ENCODE data around the gene ATG4D. TPM values are rescaled to one million over a fixed set of nuclear protein-coding genes. Genes with fewer than 3 reads are reported as not detected.

ATG4D gene
- total RNA-seq, 2 experiments from 2014 or later, result 29.6 to 46.8 TPM

- Histone ChIP-seq H3K4me3 (ENCODE audit: low read depth, low read length, poor library complexity, severe bottlenecking) (peak overlapping the region; percentile 36), H3K9me3 (ENCODE audit: low read length) (no peaks in the 10 kb centered on the region), H2AFZ (ENCODE audit: low read length) (no peak overlapping the region), H3K4me2 (ENCODE audit: low read length) (peak overlapping the region; percentile 44; the same call in 1 of the 2 replicates), H3K4me1 (ENCODE audit: insufficient read depth, low read length, poor library complexity, severe bottlenecking) (peaks cover 58% of the 10 kb centered on the region), H3K27ac (ENCODE audit: low read depth, low read length, poor library complexity, severe bottlenecking) (peak overlapping the region; percentile 45), H3K36me3 (ENCODE audit: insufficient read depth, low read length) (peaks cover 14% of the 10 kb centered on the region; the same call in 1 of the 2 replicates), H3K79me2 (ENCODE audit: insufficient read depth, low read depth, low read length) (peaks cover 41% of the 10 kb centered on the region), H4K20me1 (ENCODE audit: insufficient read depth, low read length) (0 out of 2 replicates have a peak, but pooled peaks cover 3% of the 10 kb centered on the region), H3K9me2 (ENCODE audit: insufficient read depth, low read length) (no peaks in the 10 kb centered on the region)
- TF ChIP-seq EZH2phosphoT487 (IDR thresholded peaks at IDR 0.05; ENCODE audit: borderline replicate concordance, low read depth, low read length), result no peak
- no peak for DNase-seq (ENCODE audit: low spot score)
- BruUV-seq (replicated peaks), result no TSS peak
- ChIA-PET POLR2A (interaction anchor here (3.4 kb wide), 1 partner anchor 20 kb away, joined by 22 read pairs; no protein-coding TSS in a partner anchor), CTCF (ENCODE audit: unreplicated experiment) (interaction anchor here (0.5 to 1.3 kb wide), 2 partner anchors 9 to 98 kb away, joined by 3 to 5 read pairs; no protein-coding TSS in a partner anchor)
- intact Hi-C loops (cut with micrococcal nuclease; ENCODE audit: unreplicated experiment), result loop anchor here (1.0 to 5.0 kb wide), 3 partner anchors 8 to 365 kb away; no protein-coding TSS in a partner anchor
Observed at GRCh38 chr19:10601999-10602329, 58.3 kb downstream of the ATG4D start.

- peak overlapping the region; percentile 93 for H3K4me3 ChIP-seq (ENCODE audit: low read depth, low read length, poor library complexity, severe bottlenecking)
- DNase-seq (ENCODE audit: low spot score), result peak; percentile 90
- no peaks in the 10 kb centered on the region for H3K9me2 ChIP-seq (ENCODE audit: insufficient read depth, low read length)
- peaks cover 18% of the 10 kb centered on the region; the same call in 1 of the 2 replicates for H3K36me3 ChIP-seq (ENCODE audit: insufficient read depth, low read length)
- H3K4me1 ChIP-seq (ENCODE audit: insufficient read depth, low read length, poor library complexity, severe bottlenecking), result peaks cover 54% of the 10 kb centered on the region
- no peak overlapping the region for H2AFZ ChIP-seq (ENCODE audit: low read length)
- POLR2A ChIA-PET, result interaction anchor here (2.2 to 3.4 kb wide), 2 partner anchors 7 to 21 kb away, joined by 8 to 22 read pairs; no protein-coding TSS in a partner anchor
- CTCF ChIA-PET (ENCODE audit: unreplicated experiment), result interaction anchor here (0.5 to 1.3 kb wide), 2 partner anchors 10 to 98 kb away, joined by 3 to 5 read pairs; no protein-coding TSS in a partner anchor
- BruUV-seq (replicated peaks), result no TSS peak
- H3K79me2 ChIP-seq (ENCODE audit: insufficient read depth, low read depth, low read length), result peaks cover 47% of the 10 kb centered on the region
- intact Hi-C loops (cut with micrococcal nuclease; ENCODE audit: unreplicated experiment), result loop anchor here (1.0 to 5.0 kb wide), 3 partner anchors 8 to 365 kb away; no protein-coding TSS in a partner anchor
- H3K4me2 ChIP-seq (ENCODE audit: low read length), result peak overlapping the region; percentile 97
- H4K20me1 ChIP-seq (ENCODE audit: insufficient read depth, low read length), result 0 out of 2 replicates have a peak, but pooled peaks cover 3% of the 10 kb centered on the region
- peak overlapping the region; percentile 93 for H3K27ac ChIP-seq (ENCODE audit: low read depth, low read length, poor library complexity, severe bottlenecking)
- H3K9me3 ChIP-seq (ENCODE audit: low read length), result no peaks in the 10 kb centered on the region
- no peak for TF ChIP-seq CTCF (conservative IDR thresholded peaks at IDR 0.05; ENCODE audit: low read length)
- TF ChIP-seq EZH2phosphoT487 (IDR thresholded peaks at IDR 0.05; ENCODE audit: borderline replicate concordance, low read depth, low read length), result no peak
Observed at GRCh38 chr19:10602330-10603083, 58.8 kb downstream of the ATG4D start.

Small RNAs within 50 kb of the gene (microRNA-seq; reads per million reads assigned to microRNA genes)
- gene MIR1238 (ENCODE audit: borderline replicate concordance), result not detected

Small RNAs within 50 kb of the gene (small RNA-seq; reads per million reads assigned to genes)
- not detected for gene MIR1238
- gene RNU7-140P, result not detected

Other genes starting within 250 kb of the ATG4D start
- 2.3 and 8.8 TPM in 2 replicates for gene ZGLP1, start 234.1 kb upstream of the ATG4D start, total RNA-seq (2014; rRNA removed; shearing (Covaris generic))
- 5.4 and 5.7 TPM in 2 replicates for gene ZGLP1, start 234.1 kb upstream of the ATG4D start, total RNA-seq (2022)
- 17.2 and 28.8 TPM in 2 replicates for gene FDX2, start 227.9 kb upstream of the ATG4D start, total RNA-seq (2014; rRNA removed; shearing (Covaris generic))
- gene FDX2, start 227.9 kb upstream of the ATG4D start, total RNA-seq (2022), result 10.4 and 17.1 TPM in 2 replicates
- 21.6 and 35.7 TPM in 2 replicates for gene RAVER1, start 210.4 kb upstream of the ATG4D start, total RNA-seq (2014; rRNA removed; shearing (Covaris generic))
- 90.7 and 95.8 TPM in 2 replicates for gene RAVER1, start 210.4 kb upstream of the ATG4D start, total RNA-seq (2022)
- gene ICAM3, start 204.3 kb upstream of the ATG4D start, total RNA-seq (2014; rRNA removed; shearing (Covaris generic)), result 63.7 and 66.0 TPM in 2 replicates
- 76.4 and 82.0 TPM in 2 replicates for gene ICAM3, start 204.3 kb upstream of the ATG4D start, total RNA-seq (2022)
- gene TYK2, start 163.3 kb upstream of the ATG4D start, total RNA-seq (2014; rRNA removed; shearing (Covaris generic)), result 151 and 185 TPM in 2 replicates
- gene TYK2, start 163.3 kb upstream of the ATG4D start, total RNA-seq (2022), result 214 and 216 TPM in 2 replicates
- 332 and 345 TPM in 2 replicates for gene CDC37, start 140.4 kb upstream of the ATG4D start, total RNA-seq (2014; rRNA removed; shearing (Covaris generic))
- gene CDC37, start 140.4 kb upstream of the ATG4D start, total RNA-seq (2022), result 269 and 271 TPM in 2 replicates
- gene PDE4A, start 123.4 kb upstream of the ATG4D start, total RNA-seq (2014; rRNA removed; shearing (Covaris generic)), result 9.4 and 16.4 TPM in 2 replicates
- gene PDE4A, start 123.4 kb upstream of the ATG4D start, total RNA-seq (2022), result 42.4 and 45.1 TPM in 2 replicates
- 65.9 and 68.9 TPM in 2 replicates for gene KEAP1, start 40.5 kb upstream of the ATG4D start, total RNA-seq (2014; rRNA removed; shearing (Covaris generic))
- 64.9 and 93.5 TPM in 2 replicates for gene KEAP1, start 40.5 kb upstream of the ATG4D start, total RNA-seq (2022)
- gene S1PR5, start 26.5 kb upstream of the ATG4D start, total RNA-seq (2014; rRNA removed; shearing (Covaris generic)), result not detected in 2 replicates
- not detected in 2 replicates for gene S1PR5, start 26.5 kb upstream of the ATG4D start, total RNA-seq (2022)
- 44.9 and 53.6 TPM in 2 replicates for gene KRI1, start 22.1 kb downstream of the ATG4D start, total RNA-seq (2014; rRNA removed; shearing (Covaris generic))
- gene KRI1, start 22.1 kb downstream of the ATG4D start, total RNA-seq (2022), result 57.0 and 58.4 TPM in 2 replicates
- 22.4 and 25.3 TPM in 2 replicates for gene CDKN2D, start 25.1 kb downstream of the ATG4D start, total RNA-seq (2014; rRNA removed; shearing (Covaris generic))
- 26.6 and 28.1 TPM in 2 replicates for gene CDKN2D, start 25.1 kb downstream of the ATG4D start, total RNA-seq (2022)
- gene AP1M2, start 43.4 kb downstream of the ATG4D start, total RNA-seq (2014; rRNA removed; shearing (Covaris generic)), result 0.44 TPM in 1 of 2 replicates, not detected in the other
- gene AP1M2, start 43.4 kb downstream of the ATG4D start, total RNA-seq (2022), result not detected in 2 replicates
- gene SLC44A2, start 81.6 kb downstream of the ATG4D start, total RNA-seq (2014; rRNA removed; shearing (Covaris generic)), result 104 and 115 TPM in 2 replicates
- 197 and 248 TPM in 2 replicates for gene SLC44A2, start 81.6 kb downstream of the ATG4D start, total RNA-seq (2022)
- 308 and 347 TPM in 2 replicates for gene ILF3, start 110.4 kb downstream of the ATG4D start, total RNA-seq (2014; rRNA removed; shearing (Covaris generic))
- 553 and 569 TPM in 2 replicates for gene ILF3, start 110.4 kb downstream of the ATG4D start, total RNA-seq (2022)
- gene QTRT1, start 157.5 kb downstream of the ATG4D start, total RNA-seq (2014; rRNA removed; shearing (Covaris generic)), result 30.8 and 39.8 TPM in 2 replicates
- 42.5 and 59.7 TPM in 2 replicates for gene QTRT1, start 157.5 kb downstream of the ATG4D start, total RNA-seq (2022)
- gene DNM2, start 174.2 kb downstream of the ATG4D start, total RNA-seq (2014; rRNA removed; shearing (Covaris generic)), result 108 and 139 TPM in 2 replicates
- 165 and 180 TPM in 2 replicates for gene DNM2, start 174.2 kb downstream of the ATG4D start, total RNA-seq (2022)

Data from OCI-LY7 (cell line).